GDM1 (cell line): ENCODE data around the gene CSK.

ENCODE experiments used
- DNase-seq: peaks from one replicate; lab custom pipeline; 2025; lab: John Stamatoyannopoulos, UW

Gene CSK

DNA sequence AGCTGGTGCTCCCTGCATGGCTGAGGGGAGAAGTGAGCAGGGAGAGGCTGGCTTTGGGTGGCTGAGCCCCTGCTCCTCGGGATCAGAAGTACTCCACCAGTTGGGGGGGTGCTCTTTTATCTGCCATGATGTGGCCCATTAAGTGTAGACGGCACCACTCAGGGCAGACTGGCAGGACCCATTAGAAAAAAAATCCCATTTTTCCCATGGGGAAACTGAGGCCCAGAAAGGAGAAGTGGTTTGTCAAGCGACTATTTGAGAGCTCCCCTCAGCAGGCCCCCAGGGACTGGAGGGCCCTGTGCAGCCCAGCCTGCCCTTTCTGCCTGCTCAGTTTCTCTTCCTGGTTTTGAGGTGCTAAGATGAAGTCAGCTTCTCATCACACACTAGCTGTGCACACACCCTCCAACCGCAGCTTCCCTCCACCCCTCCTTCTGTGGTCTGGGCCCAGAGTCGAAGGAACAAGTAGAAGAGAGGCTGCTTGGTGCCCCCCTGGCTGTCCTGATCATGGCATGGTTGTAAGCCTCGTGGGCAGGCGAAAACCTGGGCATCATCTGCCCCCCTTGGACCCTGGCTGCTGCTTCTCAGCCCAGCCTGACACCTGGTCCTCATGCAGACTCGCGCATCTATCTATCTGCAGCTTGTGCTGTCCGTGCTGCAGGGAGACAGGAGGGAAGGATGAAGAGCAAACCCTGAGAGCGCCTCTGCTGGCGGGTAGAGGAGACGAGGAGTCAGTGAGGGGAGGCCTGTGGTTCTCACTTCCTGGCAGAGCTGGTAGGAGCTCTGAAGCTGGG, 5.6 kb downstream of the CSK start:
- DNase-seq, result peak; percentile 94

DNA sequence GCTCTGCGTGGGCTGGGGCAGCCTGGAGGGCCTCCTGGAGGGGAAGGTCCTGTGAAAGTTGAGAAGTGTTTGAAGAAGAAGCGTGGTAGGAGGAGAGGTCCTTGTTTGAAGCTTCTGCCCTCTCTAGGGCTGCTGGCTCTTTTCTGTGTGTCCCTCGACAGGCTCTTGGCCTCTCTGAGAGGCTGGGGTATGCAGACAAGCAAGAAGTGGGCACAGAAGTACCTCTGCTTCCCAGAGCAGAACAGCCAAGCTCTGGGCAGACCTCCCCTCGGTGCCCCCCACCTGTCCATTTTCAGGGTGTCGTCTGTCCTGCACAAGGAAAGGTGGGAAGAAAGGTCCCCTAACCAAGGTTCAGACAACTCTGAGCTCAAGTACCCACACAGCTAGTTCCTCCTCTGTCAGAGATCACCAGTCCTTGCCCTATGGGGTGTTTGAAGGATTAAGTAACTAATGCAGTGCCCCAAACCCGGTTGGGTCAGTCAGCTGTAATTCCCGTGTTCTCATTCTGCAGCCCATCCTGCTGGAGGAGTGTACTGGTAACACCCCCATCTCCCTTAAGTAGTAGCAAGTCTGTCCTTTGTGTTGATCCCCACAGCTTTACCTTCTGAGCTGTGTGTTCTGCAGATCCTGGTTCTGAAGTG, 6.3 kb downstream of the CSK start:
- DNase-seq, result no peak

DNA sequence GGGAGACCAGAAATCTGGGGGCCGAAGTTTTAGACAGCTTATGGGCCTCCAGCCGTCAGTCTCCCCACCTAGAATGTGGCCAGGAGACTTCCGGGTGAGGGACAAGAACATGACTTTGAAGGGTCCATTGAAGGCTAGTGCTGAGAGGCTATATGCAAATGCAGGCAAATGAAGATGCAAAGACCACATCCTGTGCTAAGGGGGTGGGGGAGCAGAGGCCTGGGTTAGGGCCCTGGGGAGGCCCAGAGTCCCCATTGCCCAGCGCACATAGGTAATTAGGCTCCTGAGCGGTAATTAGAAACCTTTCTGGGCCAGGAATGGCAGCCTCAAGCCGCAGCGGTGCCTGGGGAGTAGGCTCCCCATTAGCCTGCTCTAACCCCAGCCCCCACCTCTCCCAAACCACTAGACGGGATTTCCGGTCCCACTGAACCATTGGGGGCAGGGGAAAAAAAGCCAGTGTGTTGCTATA, 6.8 kb downstream of the CSK start:
- no peak for DNase-seq

DNA sequence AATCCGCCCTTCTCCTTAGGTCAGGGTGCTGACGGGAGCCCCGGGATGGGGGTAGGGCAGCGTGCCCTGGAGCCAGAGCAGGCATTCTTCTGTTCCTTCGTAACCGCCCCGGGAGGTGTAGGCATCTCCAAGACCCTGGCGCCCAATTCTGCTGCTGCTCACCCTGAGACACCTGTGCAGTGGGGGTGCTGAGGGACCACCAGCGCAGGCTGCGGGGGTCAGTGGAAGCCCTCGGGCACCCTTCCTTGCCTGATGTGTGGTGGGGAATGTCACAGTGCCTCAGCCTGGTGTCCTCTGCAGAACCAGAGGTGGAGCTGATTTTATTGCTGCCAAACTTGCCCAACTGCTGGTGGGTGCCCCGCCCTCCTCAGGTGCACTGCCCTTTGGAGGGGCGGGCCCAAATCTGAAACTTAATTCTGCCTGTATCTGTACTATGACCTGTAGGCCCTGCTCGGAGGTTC, 7.3 kb downstream of the CSK start:
- no peak for DNase-seq

DNA sequence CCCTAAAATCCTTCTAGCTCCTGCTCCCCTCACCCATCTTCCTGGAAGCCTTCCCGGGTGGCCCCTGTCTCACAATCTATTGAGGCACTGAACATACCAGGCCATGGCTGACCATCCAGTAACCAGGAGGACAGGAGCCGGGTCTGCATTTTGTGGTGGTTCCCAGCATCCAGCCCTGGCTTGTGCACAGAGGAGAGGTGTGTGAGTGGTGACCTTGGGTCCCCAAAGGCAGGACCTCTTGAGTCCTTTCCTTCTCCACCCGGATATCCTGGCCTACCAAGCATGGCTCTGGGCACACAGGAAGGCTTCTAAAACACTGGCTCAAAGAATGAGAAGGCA, 7.8 kb downstream of the CSK start:
- no peak for DNase-seq

DNA sequence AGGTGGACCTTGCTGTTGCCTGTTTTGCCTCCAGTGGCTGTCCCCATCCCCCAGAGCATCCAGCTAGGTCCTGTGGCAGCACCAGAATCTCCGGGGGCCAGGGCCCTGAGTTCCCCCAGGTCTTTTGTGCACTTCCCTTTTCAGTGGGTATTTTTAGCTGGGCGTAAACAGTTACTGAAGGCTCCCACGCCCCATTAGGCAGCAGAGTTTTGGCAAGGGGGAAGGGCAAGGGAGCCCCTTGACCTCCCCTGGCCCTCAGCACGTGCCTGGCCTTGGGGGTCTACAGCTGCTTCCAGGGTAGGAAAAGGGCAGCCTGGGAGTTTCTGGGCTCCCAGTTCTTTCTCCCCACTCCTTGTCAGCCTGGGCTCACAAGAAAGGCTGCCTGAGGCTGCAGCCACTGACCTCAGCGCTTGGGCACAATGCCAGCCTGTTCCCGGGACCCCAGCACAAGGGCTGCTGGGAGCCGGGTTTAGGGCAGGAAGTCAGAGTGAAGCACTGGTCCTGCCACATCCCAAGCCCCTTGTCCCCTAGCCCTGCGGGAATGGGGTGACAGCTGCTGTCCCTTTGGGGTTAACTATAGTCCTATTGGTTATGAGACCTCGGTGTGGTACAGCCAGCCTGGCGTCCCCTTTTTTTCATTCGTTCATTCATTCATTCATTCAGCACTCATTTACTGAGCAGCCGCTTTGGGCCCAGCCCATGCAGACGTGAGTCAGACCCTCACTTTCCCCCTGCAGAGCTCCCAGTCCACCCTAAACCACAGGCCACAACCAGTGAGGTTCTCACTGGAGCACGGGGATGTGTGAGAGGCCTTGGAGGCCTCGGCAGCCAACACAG, 8.4 kb downstream of the CSK start:
- peak; percentile 66 for DNase-seq

DNA sequence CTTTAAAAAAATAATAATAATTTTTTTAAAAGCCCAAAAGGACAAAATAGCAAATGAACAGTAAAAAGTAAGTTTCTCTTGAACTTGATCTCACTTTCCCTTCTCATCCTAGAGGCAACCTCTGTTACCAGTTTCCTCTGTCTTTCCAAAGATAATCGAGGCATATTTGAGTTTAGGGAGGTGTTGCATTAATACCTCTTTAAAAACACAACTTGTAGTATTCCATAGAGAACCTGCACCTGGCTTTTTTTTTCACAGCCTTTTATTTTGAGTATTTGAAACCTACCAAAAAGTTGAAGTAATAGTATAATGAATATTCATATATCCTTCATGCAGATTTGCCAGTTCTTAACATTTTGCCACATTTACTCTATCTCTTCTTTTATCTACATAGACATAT, 9.1 kb downstream of the CSK start:
- no peak for DNase-seq

DNA sequence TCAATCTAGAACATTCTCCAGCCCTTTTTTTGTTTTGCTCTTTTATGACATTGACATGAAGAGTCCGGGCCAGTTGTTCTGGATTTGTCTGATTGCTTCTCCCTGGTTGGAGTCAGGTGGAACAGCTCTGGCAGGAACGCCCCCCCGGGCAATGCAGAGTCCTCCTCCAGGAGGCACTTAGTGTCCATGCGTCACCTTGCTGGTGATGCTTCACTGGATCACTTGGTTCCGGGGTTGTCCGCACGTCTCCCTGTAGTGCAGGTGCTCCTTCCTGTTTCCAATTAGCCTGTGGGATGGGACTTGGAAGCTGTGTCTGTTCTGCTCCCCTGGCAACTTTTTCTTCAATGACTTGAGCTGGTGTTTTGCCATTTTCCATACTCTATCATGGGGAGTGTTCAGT, 9.8 kb downstream of the CSK start:
- no peak for DNase-seq

DNA sequence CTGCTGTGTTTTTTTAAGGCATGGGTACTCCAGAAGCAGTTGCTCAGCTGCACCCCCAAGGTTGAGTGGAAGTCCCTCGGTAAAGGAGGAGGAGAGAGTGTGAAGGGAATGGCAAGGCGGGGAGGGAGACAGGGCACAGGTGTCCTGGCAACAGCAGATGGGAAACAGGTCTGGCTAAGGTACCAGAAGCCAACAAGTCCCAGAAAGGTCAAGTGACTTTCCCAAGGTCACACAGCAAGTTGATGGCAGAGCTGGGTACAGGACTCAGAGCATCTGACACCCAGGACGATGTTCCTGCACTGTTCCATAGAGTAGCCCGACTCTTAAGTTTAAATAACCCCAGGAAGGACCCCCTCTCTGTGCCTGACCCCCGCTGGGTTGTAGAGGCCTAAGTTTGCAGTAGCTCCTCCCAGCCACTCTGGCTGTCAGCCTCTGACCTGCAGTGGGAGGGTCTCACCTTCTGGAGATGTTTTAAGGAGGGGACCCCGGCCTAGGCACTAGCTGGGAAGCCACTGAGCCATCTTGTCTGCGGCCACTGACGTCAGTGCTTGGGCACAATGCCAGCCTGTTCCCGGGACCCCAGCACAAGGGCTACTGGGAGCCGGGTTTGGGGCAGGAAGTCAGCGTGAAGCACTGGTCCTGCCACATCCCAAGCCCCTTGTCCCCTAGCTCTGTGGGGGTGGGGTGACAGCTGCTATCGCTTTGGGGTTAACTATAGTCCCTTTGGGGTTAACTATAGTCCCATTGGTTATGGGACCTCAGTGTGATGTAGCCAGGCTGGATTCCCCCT, 10.5 kb downstream of the CSK start:
- no peak for DNase-seq

DNA sequence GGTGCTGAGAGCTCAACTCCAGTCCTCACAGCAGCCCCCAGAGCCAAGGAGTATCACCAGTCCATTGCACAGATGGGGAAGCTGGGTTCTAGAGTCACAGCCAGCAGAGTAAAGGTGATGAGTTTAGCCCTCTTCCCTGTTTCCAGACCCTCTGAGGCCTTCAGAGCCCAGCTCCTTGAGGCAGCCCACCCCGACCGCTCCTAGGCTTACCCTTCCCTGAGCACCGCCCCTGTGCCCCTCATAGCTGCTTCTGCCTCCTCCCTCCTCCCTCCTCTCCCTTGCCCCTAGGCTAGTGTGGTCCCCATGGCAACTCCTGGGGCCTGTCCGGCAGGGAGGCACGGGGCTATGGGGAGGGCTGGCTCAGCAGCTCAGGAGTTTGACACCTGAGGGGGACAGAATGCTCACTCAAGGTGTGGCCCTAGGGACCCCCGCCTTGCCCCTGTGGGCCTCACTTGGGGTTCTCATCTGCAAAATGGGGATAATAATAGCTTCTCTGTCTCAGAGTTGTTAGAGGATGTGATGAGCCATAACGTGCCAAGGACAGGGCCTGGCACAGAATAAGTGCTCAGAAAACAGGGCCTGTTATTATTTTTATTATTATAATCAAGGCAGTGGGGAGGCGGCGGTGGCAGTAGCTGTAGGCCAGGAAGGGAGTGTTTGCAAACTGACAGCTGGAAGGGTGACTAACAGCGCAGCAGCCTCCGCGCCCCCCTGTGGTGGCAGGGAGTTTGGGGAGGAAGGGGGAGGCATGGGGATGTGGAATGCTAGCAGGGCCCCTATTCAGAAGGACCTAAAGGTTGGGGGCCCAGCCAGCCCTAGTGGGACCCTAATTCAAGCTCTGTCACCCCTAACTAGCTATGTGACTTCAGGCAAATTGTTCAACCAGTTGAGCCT, 11.5 kb downstream of the CSK start:
- DNase-seq, result peak; percentile 27

DNA sequence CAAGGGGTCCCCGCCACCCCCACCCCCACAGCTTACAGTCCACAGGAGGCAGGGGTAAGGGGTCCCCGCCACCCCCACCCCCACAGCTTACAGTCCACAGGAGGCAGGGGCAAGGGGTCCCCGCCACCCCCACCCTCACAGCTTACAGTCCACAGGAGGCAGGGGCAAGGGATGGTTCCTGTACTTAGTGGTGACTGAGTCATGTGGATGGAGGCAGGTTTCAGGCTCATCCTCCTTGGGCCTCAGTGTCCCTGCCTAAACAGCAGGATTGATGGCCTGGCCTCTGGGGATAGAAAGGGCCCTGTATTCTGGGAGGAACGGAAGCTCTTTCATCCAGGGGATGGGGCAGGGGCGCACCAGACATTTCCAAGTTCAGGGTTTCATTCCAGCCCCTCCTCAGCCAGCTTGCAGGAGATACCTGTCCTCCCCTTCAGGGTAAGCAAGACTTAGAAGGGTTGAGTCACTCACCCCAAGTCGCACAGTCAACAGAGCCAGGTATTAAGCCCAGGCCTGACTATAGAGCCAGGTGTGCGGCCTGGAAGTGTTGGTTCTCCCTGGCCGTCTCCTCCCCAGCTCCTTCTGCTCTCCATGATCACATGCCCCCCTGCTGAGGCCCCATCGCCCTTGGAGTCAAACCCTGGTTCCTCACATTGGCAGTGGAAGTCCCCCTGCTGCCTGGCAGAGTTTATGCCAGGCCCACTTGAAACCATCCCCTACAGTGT, 12.5 kb downstream of the CSK start:
- DNase-seq, result no peak

DNA sequence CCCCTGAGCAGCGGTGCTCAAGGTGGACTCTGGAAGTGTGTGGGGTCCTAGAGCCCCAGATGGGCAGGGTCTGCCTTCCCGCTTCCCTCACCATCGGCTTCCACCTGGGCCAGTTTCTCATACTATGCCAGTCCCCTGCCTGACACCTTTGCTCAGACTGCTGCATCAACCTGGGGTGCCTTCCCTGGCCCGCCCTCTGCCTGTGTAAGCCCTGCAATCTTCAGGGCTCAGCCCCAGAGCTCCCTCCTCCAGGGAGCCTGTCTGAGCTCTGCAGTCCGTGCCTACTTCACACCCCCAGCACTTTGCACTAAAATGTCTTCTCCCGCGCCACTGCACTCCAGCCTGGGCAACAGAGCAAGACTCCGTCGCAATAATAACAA, 13.1 kb downstream of the CSK start:
- no peak for DNase-seq

DNA sequence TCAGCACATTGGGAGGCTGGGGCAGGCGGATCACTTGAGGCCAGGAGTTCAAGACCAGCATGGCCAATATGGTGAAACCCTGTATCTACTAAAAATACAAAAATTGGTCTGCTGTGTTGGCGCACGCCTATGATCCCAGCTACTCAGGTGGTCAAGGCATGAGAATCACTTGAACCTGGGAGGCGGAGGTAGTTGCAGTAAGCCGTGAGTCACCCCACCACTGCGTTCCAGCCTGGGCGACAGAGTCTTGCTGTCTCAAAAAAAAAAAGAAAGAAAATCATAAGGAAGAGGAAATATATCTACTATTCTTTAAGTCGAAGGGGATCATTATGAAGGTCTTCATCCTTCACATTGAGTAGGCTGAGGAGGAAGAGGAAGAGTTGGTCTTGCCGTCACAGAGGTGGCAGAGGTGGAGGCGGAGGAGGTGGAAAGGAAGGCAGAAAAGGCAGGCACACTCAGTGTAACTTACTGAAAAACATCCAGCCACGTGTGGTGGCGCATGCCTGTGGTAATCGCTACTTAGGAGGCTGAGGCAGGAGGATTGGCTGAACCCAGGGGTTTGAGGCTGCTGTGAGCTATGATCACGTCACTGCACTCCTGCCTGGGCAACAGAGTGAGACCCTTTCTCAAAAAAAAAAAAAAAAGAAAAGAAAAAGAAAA, 14.2 kb downstream of the CSK start:
- DNase-seq, result no peak

DNA sequence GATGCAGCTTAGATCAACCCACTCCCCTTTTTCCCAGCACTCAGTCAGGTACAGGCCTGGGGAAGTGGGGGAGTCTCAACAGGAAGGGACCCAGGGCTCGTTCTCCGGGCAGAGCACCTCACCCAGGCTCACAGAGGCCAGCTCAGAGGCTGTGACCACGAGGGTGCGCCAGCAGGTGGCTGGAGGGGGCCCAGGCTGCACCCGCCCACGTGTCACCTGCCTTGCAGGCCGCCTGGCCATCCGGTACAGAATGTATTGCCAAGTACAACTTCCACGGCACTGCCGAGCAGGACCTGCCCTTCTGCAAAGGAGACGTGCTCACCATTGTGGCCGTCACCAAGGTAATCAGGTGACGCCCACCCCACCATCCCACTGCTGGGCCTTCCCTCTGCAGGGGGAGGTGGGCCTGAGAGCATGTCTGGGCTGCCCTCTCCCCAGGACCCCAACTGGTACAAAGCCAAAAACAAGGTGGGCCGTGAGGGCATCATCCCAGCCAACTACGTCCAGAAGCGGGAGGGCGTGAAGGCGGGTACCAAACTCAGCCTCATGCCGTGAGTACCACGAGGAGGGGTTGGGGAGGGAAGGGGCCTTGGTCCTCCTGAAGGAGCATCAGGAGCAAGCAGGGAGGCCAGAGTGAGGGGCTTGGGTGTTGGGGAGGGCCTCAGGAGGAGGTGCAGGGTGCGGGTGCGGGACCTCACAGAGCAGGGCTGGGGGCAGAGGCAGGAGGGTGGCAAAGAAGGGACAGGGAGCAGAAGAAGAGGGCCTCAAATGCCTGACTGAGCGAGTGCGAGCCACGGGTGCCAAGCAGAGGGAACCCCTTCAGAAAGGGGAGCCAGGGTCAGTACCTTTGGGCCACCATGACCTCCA, 16.7 kb downstream of the CSK start:
- DNase-seq, result no peak

DNA sequence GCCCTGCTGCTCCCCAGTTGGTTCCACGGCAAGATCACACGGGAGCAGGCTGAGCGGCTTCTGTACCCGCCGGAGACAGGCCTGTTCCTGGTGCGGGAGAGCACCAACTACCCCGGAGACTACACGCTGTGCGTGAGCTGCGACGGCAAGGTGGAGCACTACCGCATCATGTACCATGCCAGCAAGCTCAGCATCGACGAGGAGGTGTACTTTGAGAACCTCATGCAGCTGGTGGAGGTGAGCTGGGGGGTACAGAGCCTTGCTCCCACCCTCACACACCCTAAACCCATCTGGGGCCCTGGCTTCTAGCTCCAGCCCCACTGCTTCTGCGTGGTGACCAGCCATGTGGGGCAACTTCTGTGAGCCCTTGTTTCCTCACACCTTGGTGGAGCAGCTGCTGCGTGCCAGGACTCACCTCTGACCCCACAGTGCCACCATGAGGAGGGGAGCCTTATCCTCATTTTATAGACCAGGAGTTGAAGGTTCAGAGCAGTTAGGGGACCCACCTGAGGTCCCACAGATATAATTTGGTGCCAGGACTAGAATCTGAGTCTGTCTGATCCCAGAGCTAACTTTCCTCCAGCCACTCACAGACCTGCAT, 17.5 kb downstream of the CSK start:
- DNase-seq, result no peak

DNA sequence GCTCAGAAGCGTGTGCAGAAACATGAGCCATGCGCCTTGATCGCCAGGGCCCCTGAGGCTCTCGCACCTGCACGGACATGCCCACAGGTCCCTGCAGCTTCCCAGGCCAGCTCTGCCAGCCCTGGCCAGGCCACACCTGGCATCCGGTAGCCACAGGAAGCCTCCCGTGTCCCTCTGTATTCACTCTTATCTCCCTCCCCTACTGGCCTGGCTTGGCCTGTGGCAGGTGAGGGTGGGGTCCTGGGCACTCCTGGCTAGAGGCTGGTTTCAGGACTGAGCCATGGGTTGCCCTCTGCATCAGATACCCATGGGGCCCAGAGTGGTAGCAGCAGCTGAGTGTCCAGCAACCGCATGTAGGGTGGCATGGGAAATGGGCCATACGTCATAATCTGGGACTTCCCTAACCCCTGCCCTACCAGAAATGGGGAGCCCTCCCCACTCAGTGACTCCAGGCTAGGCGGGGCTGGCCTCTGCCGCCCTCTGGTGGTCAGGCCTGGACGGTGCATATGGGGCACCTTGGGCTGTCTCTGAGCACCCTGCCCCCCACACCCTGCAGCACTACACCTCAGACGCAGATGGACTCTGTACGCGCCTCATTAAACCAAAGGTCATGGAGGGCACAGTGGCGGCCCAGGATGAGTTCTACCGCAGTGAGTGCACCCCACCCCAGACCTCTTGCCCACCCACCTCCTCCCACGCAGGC, 18.1 kb downstream of the CSK start:
- peak; percentile 64 for DNase-seq

DNA sequence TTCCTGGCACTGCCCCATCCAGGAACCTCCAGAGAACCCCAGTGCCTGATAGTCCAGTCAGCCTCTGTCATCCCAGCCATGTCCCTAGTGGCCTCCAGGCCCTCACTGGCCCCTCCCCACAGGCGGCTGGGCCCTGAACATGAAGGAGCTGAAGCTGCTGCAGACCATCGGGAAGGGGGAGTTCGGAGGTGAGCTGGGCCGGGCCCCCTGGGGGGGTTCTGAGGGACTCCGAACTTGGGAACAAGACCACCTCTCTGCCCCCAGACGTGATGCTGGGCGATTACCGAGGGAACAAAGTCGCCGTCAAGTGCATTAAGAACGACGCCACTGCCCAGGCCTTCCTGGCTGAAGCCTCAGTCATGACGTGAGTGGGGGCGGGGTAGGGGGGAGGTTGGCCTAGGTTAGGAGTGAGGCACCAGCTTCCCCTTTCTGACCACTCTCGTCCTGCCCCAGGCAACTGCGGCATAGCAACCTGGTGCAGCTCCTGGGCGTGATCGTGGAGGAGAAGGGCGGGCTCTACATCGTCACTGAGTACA, 18.7 kb downstream of the CSK start:
- DNase-seq, result no peak
